HG03571 (cell line): Measurements from ENCODE around the gene WWC2.
A peak's percentile ranks its signal among the peaks of the same experiment; 100 is the strongest.
"Not testable (repeated sequence)": the region's sequence is repeated elsewhere in the genome, so short reads cannot be mapped to it uniquely, and the experiment has no call there.

ENCODE experiments used
- ATAC-seq: cut with Tn5 transposase; IDR thresholded peaks from one replicate; pipeline ENCODE4 v1.9.1; 2021; ENCODE audit not compliant: unreplicated experiment

WWC2 gene

GRCh38 chr4:183288955-183289354 lies 189.9 kb downstream of the WWC2 start:
- ATAC-seq = no peak

GRCh38 chr4:183289688-183290087 lies 190.6 kb downstream of the WWC2 start:
- ATAC-seq = no peak

- no peak for ATAC-seq
These were observed 192.0 kb downstream of the WWC2 start for GRCh38 chr4:183291070-183291469.

GRCh38 chr4:183295711-183296110 lies 196.7 kb downstream of the WWC2 start:
- no peak for ATAC-seq

- ATAC-seq = peak; percentile 92
These were observed 198.6 kb downstream of the WWC2 start for GRCh38 chr4:183297675-183298074.

- no peak for ATAC-seq
These were observed 200.4 kb downstream of the WWC2 start for GRCh38 chr4:183299464-183299863.

- ATAC-seq = no peak
These were observed 201.0 kb downstream of the WWC2 start for GRCh38 chr4:183300070-183300469.

- ATAC-seq = no peak
These were observed 201.6 kb downstream of the WWC2 start for GRCh38 chr4:183300655-183301054.

GRCh38 chr4:183303301-183303700 lies 204.2 kb downstream of the WWC2 start:
- ATAC-seq = no peak

- no peak for ATAC-seq
These were observed 205.0 kb downstream of the WWC2 start for GRCh38 chr4:183304067-183304466.

GRCh38 chr4:183304538-183304937 lies 205.5 kb downstream of the WWC2 start:
- ATAC-seq = no peak

- ATAC-seq = no peak
These were observed 207.8 kb downstream of the WWC2 start for GRCh38 chr4:183306811-183307210.

GRCh38 chr4:183312841-183313240 lies 213.8 kb downstream of the WWC2 start:
- ATAC-seq = no peak

- ATAC-seq = no peak
These were observed 215.3 kb downstream of the WWC2 start for GRCh38 chr4:183314336-183314735.

- no peak for ATAC-seq
These were observed 215.7 kb downstream of the WWC2 start for GRCh38 chr4:183314806-183315205.

GRCh38 chr4:183318656-183319055 lies 219.6 kb downstream of the WWC2 start:
- no peak for ATAC-seq

GRCh38 chr4:183320211-183321059 lies 221.4 kb downstream of the WWC2 start, which contains the start of gene CLDN22:
TSS of gene CLDN22 (minus strand) at chr4:183320276. CDS start at chr4:183320218, 58 bp downstream.
- no peak for ATAC-seq

- no peak for ATAC-seq
These were observed 222.0 kb downstream of the WWC2 start for GRCh38 chr4:183321079-183321478.

GRCh38 chr4:183321516-183321915 lies 222.5 kb downstream of the WWC2 start:
- no peak for ATAC-seq

- ATAC-seq = no peak
These were observed 223.3 kb downstream of the WWC2 start, which contains the start of gene CLDN24 for GRCh38 chr4:183322326-183322725. TSS of gene CLDN24 (minus strand) at chr4:183322426. CDS start at chr4:183322426, 0 bp downstream.

- no peak for ATAC-seq
These were observed 224.2 kb downstream of the WWC2 start for GRCh38 chr4:183323295-183323694.

GRCh38 chr4:183324056-183324455 lies 225.0 kb downstream of the WWC2 start:
- not testable (repeated sequence) for ATAC-seq

GRCh38 chr4:183324619-183325018 lies 225.6 kb downstream of the WWC2 start:
- no peak for ATAC-seq
